H9 (cell line): ENCODE data around the gene ZNF599. TPM values are rescaled to one million over a fixed set of nuclear protein-coding genes. Genes with fewer than 3 reads are reported as not detected.

Experiments used
- DNase-seq: peaks from one replicate; pipeline ENCODE4 v3.0.0-alpha.2; 2017
- H2AFZ ChIP-seq: one replicate; pipeline ENCODE4 v1.6.1; 2013; ENCODE audit warnings: mild to moderate bottlenecking, low read length, control low read depth, moderate library complexity
- H2AK5ac ChIP-seq: 2 replicates; pipeline ENCODE4 v1.6.1; 2013; ENCODE audit warnings: low read length, control low read depth, mixed read lengths; ENCODE audit not compliant: insufficient read length
- H2BK120ac ChIP-seq: one replicate; pipeline ENCODE4 v1.6.1; 2013; ENCODE audit warnings: low read depth, mild to moderate bottlenecking, low read length, control low read depth, inconsistent platforms; ENCODE audit not compliant: poor library complexity, severe bottlenecking
- H2BK12ac ChIP-seq: 2 replicates; pipeline ENCODE4 v1.6.1; 2013; ENCODE audit warnings: low read length, control low read depth, mixed read lengths, low read depth; ENCODE audit not compliant: insufficient read length
- H2BK15ac ChIP-seq: 2 replicates; pipeline ENCODE4 v1.6.1; 2013; ENCODE audit warnings: low read depth, low read length, control low read depth
- H2BK20ac ChIP-seq: one replicate; pipeline ENCODE4 v1.6.1; 2013; ENCODE audit warnings: low read depth, mild to moderate bottlenecking, low read length, control low read depth, inconsistent platforms; ENCODE audit not compliant: poor library complexity, severe bottlenecking
- H2BK5ac ChIP-seq: 2 replicates; pipeline ENCODE4 v1.6.1; 2013; ENCODE audit warnings: low read length, control low read depth, mixed read lengths; ENCODE audit not compliant: insufficient read length
- H3K14ac ChIP-seq: 2 replicates; pipeline ENCODE4 v1.6.1; 2013; ENCODE audit warnings: low read length, control low read depth; ENCODE audit not compliant: insufficient read depth
- H3K18ac ChIP-seq: 2 replicates; pipeline ENCODE4 v1.6.1; 2013; ENCODE audit warnings: low read depth, mild to moderate bottlenecking, mixed read lengths, low read length, control low read depth; ENCODE audit not compliant: insufficient read length
- H3K23ac ChIP-seq: 2 replicates; pipeline ENCODE4 v1.6.1; 2013; ENCODE audit warnings: low read length, control low read depth, mixed read lengths, low read depth; ENCODE audit not compliant: insufficient read length
- H3K23me2 ChIP-seq: 2 replicates; pipeline ENCODE4 v1.6.1; 2013; ENCODE audit warnings: low read depth, mild to moderate bottlenecking, mixed read lengths, low read length, control low read depth; ENCODE audit not compliant: insufficient read length, poor library complexity, severe bottlenecking
- H3K27ac ChIP-seq: 2 replicates; pipeline ENCODE4 v1.5.1; 2013; ENCODE audit warnings: low read length, control low read depth, mixed read lengths, low read depth; ENCODE audit not compliant: insufficient read length
- H3K27me3 ChIP-seq: 2 replicates; pipeline ENCODE4 v1.6.1; 2013; ENCODE audit warnings: low read length, control low read depth, inconsistent platforms; ENCODE audit not compliant: insufficient read depth
- H3K4ac ChIP-seq: 2 replicates; pipeline ENCODE4 v1.6.1; 2013; ENCODE audit warnings: low read depth, mild to moderate bottlenecking, control low read depth, inconsistent platforms, low read length, moderate library complexity
- H3K4me1 ChIP-seq: 2 replicates; pipeline ENCODE4 v1.6.1; 2013; ENCODE audit warnings: low read length, control low read depth, inconsistent platforms; ENCODE audit not compliant: insufficient read depth
- H3K4me2 ChIP-seq: 2 replicates; pipeline ENCODE4 v1.6.1; 2013; ENCODE audit warnings: low read length, control low read depth, mixed read lengths; ENCODE audit not compliant: insufficient read length, insufficient read depth
- H3K56ac ChIP-seq: 2 replicates; pipeline ENCODE4 v1.6.1; 2013; ENCODE audit warnings: low read depth, mild to moderate bottlenecking, mixed read lengths, low read length, control low read depth; ENCODE audit not compliant: insufficient read length
- H3K79me1 ChIP-seq: 2 replicates; pipeline ENCODE4 v1.6.1; 2013; ENCODE audit warnings: low read depth, mild to moderate bottlenecking, moderate library complexity, low read length, control low read depth, inconsistent platforms; ENCODE audit not compliant: insufficient read depth, poor library complexity, severe bottlenecking
- H3K79me2 ChIP-seq: 2 replicates; pipeline ENCODE4 v1.6.1; 2013; ENCODE audit warnings: low read length, control low read depth, inconsistent platforms; ENCODE audit not compliant: insufficient read depth
- H3K9ac ChIP-seq: 2 replicates; pipeline ENCODE4 v1.6.1; 2013; ENCODE audit warnings: low read length, control low read depth, mixed read lengths; ENCODE audit not compliant: insufficient read length; ENCODE audit errors: extremely low read depth
- H3K9me3 ChIP-seq: one replicate; pipeline ENCODE4 v1.6.1; 2013; ENCODE audit warnings: low read depth, low read length, inconsistent platforms; ENCODE audit not compliant: control insufficient read depth
- H3T11ph ChIP-seq: one replicate; pipeline ENCODE4 v1.6.1; 2013; ENCODE audit warnings: mild to moderate bottlenecking, low read length, control low read depth, inconsistent platforms
- H4K20me1 ChIP-seq: one replicate; pipeline ENCODE4 v1.6.1; 2013; ENCODE audit not compliant: control insufficient read depth, insufficient read length, insufficient read depth
- H4K5ac ChIP-seq: 2 replicates; pipeline ENCODE4 v1.6.1; 2013; ENCODE audit warnings: low read depth, mild to moderate bottlenecking, mixed read lengths, low read length, control low read depth; ENCODE audit not compliant: insufficient read length
- H4K8ac ChIP-seq: replicated peaks from 2 replicates; pipeline ENCODE4 v1.6.1; 2013; ENCODE audit warnings: low read length, control low read depth, mixed read lengths, low read depth; ENCODE audit not compliant: insufficient read length
- H4K91ac ChIP-seq: 2 replicates; pipeline ENCODE4 v1.6.1; 2013; ENCODE audit warnings: low read depth, mild to moderate bottlenecking, moderate library complexity, mixed read lengths, low read length, control low read depth; ENCODE audit not compliant: insufficient read length
- H3K27ac Mint-ChIP-seq, 3 experiments: 2 replicates in 2 of 3; 3 replicates in 1 of 3; pipeline ENCODE4 v1.8.0; 2020 to 2021; ENCODE audit warnings: mixed read lengths in 3 of 3, mild to moderate bottlenecking in 1 of 3, moderate library complexity in 1 of 3
- H3K27me3 Mint-ChIP-seq: 2 replicates; pipeline ENCODE4 v1.8.0; 2021; ENCODE audit warnings: low read depth, mild to moderate bottlenecking, moderate library complexity, mixed read lengths
- H3K36me3 Mint-ChIP-seq, 3 experiments: 2 replicates in 2 of 3; 3 replicates in 1 of 3; pipeline ENCODE4 v1.8.0; 2020 to 2021; ENCODE audit warnings: low read depth in 3 of 3, mixed read lengths in 3 of 3; ENCODE audit not compliant: insufficient read depth in 1 of 3
- H3K4me1 Mint-ChIP-seq, 2 experiments: 2 replicates each; pipeline ENCODE4 v1.8.0; 2020; ENCODE audit warnings: mixed read lengths in 2 of 2
- H3K4me3 Mint-ChIP-seq, 2 experiments: 2 replicates in 1 of 2; 3 replicates in 1 of 2; pipeline ENCODE4 v1.8.0; 2020 to 2021; ENCODE audit warnings: mild to moderate bottlenecking in 2 of 2, mixed read lengths in 2 of 2, moderate library complexity in 1 of 2
- H3K9me3 Mint-ChIP-seq, 2 experiments: 2 replicates in 1 of 2; 3 replicates in 1 of 2; pipeline ENCODE4 v1.8.0; 2020; ENCODE audit warnings: mild to moderate bottlenecking in 2 of 2, mixed read lengths in 2 of 2, moderate library complexity in 1 of 2
- WGBS: extraction: QIAGEN DNeasy Blood & Tissue Kit; methylation state at CpG from one replicate; pipeline ENCODE4 v1.1.7; 2013; ENCODE audit warnings: missing lambda C conversion rate, low lambda C conversion rate, mixed read lengths; ENCODE audit not compliant: insufficient read length; ENCODE audit errors: extremely low coverage; 5-methylcytosine and 5-hydroxymethylcytosine counted together
- total RNA-seq: library from RNA; stranded (reverse); gene quantifications from 2 replicates; pipeline ENCODE4 v1.2.1, GENCODE V29; 2021
- TF ChIP-seq, protein P1 (sequence below): fragments of 200-600 bp; sonication (generic); conservative IDR thresholded peaks from 3 replicates; pipeline ENCODE4 v1.8.0; 2021; ENCODE audit warnings: antibody characterized with exemption, mild to moderate bottlenecking

The ZNF599 gene
- total RNA-seq, 1 experiment from 2014 or later = 3.9 TPM

DNA sequence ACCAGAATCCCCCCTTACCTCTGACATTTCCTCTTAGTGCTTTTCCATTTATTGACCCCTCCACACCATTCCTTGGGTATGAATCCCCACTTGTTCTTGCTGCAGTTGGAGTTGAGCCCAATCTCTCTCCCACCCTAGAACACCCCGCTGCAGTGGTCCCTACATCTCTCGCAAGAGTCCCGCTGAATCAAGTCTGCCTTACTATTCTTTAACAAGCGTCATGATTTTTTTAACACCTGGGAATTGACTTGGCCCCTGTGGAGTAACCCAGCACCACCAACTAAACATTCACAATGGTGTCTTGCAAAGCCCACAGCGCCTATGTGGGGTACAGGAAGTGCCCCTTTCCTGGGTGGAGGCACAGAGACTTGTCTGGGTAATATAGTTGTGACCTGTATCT lies 13.2 kb upstream of the ZNF599 start:
- no peak overlapping the region for H4K5ac ChIP-seq
- H3K23me2 ChIP-seq = no peaks in the 10 kb centered on the region
- no peak for DNase-seq
- no CpG with 5 or more reads among the region's 5 CpGs for WGBS
- no peak overlapping the region for H3K14ac ChIP-seq
- TF ChIP-seq, protein P1, sequence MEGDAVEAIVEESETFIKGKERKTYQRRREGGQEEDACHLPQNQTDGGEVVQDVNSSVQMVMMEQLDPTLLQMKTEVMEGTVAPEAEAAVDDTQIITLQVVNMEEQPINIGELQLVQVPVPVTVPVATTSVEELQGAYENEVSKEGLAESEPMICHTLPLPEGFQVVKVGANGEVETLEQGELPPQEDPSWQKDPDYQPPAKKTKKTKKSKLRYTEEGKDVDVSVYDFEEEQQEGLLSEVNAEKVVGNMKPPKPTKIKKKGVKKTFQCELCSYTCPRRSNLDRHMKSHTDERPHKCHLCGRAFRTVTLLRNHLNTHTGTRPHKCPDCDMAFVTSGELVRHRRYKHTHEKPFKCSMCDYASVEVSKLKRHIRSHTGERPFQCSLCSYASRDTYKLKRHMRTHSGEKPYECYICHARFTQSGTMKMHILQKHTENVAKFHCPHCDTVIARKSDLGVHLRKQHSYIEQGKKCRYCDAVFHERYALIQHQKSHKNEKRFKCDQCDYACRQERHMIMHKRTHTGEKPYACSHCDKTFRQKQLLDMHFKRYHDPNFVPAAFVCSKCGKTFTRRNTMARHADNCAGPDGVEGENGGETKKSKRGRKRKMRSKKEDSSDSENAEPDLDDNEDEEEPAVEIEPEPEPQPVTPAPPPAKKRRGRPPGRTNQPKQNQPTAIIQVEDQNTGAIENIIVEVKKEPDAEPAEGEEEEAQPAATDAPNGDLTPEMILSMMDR = no peak
- H3K27me3 ChIP-seq = no peaks in the 10 kb centered on the region
- H3K18ac ChIP-seq = no peak overlapping the region
- Mint-ChIP-seq H3K27ac (no peak overlapping the region), H3K4me3 (no peak overlapping the region), H3K4me1 (no peaks in the 10 kb centered on the region), H3K9me3 (peaks cover 70 to 88% of the 10 kb centered on the region in 2 experiments), H3K36me3 (peaks cover 0 to 2% (median 0%) of the 10 kb centered on the region in 3 experiments; a peak in 4 of 7 replicates), H3K27me3 (peaks cover 35% of the 10 kb centered on the region)
- H2BK15ac ChIP-seq = no peak overlapping the region
- H3K79me2 ChIP-seq = no peaks in the 10 kb centered on the region
- H2AFZ ChIP-seq = no peak overlapping the region
- H3K4me1 ChIP-seq = no peaks in the 10 kb centered on the region
- H2BK5ac ChIP-seq = no peak overlapping the region
- no peak overlapping the region for H2BK12ac ChIP-seq
- H3K4ac ChIP-seq = no peak overlapping the region
- no peaks in the 10 kb centered on the region for H3K9me3 ChIP-seq
- H4K91ac ChIP-seq = no peak overlapping the region
- H3K27ac ChIP-seq = no peak overlapping the region
- H3K79me1 ChIP-seq = no peaks in the 10 kb centered on the region
- H3K56ac ChIP-seq = no peak overlapping the region
- H3T11ph ChIP-seq = no peak overlapping the region
- no peak overlapping the region for H3K9ac ChIP-seq
- no peak overlapping the region for H3K4me2 ChIP-seq
- H3K23ac ChIP-seq = no peak overlapping the region
- H2BK20ac ChIP-seq = no peak overlapping the region
- no peak overlapping the region for H2AK5ac ChIP-seq
- no peaks in the 10 kb centered on the region for H4K20me1 ChIP-seq
- no peak overlapping the region for H2BK120ac ChIP-seq
- no peak overlapping the region for H4K8ac ChIP-seq
